ENCODE data around the gene MCTP1.

GRCh38 chr5:94670726-94671125, 614.2 kb downstream of the MCTP1 start:
- TF ChIP-seq CTCF (IDR thresholded peaks at IDR 0.05): no peak
- no peak for TF ChIP-seq POLR2A (IDR thresholded peaks at IDR 0.05)

Measured in tibial nerve (tissue), 3 donors.